DMS53 treated with DMSO at 0.1 percent for 48 hours (cell line): ENCODE results near the gene CEP85.
"Not testable (repeated sequence)": the region's sequence is repeated elsewhere in the genome, so short reads cannot be mapped to it uniquely, and the experiment has no call there.

Experiments
- DNase-seq: peaks from one replicate; lab custom pipeline; 2025; ENCODE audit not compliant: unreplicated experiment; lab: John Stamatoyannopoulos, UW

Gene CEP85

GRCh38 chr1:26220199-26220912, 13.6 kb upstream of the CEP85 start:
- DNase-seq = no peak

GRCh38 chr1:26221094-26221493, 12.9 kb upstream of the CEP85 start:
- DNase-seq = no peak

GRCh38 chr1:26224606-26225005, 9.4 kb upstream of the CEP85 start:
- no peak for DNase-seq

GRCh38 chr1:26225033-26225831, 8.8 kb upstream of the CEP85 start:
- DNase-seq = peak; percentile 54

GRCh38 chr1:26230682-26231081, 3.3 kb upstream of the CEP85 start:
- not testable (repeated sequence) for DNase-seq

GRCh38 chr1:26234644-26235370, 807 bp downstream of the CEP85 start:
- DNase-seq = peak; percentile 15

- DNase-seq = peak; percentile 22
Observed at GRCh38 chr1:26237230-26237966, 3.4 kb downstream of the CEP85 start.

GRCh38 chr1:26239936-26240335, 5.9 kb downstream of the CEP85 start:
- DNase-seq = no peak

GRCh38 chr1:26252718-26253117, 18.7 kb downstream of the CEP85 start:
- no peak for DNase-seq

- no peak for DNase-seq
Observed at GRCh38 chr1:26254404-26254803, 20.4 kb downstream of the CEP85 start.

- DNase-seq = no peak
Observed at GRCh38 chr1:26257222-26257621, 23.2 kb downstream of the CEP85 start.

- DNase-seq = no peak
Observed at GRCh38 chr1:26259005-26259404, 25.0 kb downstream of the CEP85 start.

GRCh38 chr1:26259578-26259977, 25.6 kb downstream of the CEP85 start:
- DNase-seq = no peak

GRCh38 chr1:26263212-26263611, 29.2 kb downstream of the CEP85 start:
- no peak for DNase-seq

GRCh38 chr1:26265405-26265804, 31.4 kb downstream of the CEP85 start:
- no peak for DNase-seq

GRCh38 chr1:26268290-26269197, 34.5 kb downstream of the CEP85 start:
- no peak for DNase-seq

GRCh38 chr1:26269198-26269550, 35.2 kb downstream of the CEP85 start:
- no peak for DNase-seq

- no peak for DNase-seq
Observed at GRCh38 chr1:26274801-26275425, 40.9 kb downstream of the CEP85 start.

- DNase-seq = peak; percentile 72
Observed at GRCh38 chr1:26275580-26276431, 41.8 kb downstream of the CEP85 start.
